Activated CD4-positive, alpha-beta memory T cell treated with anti-CD3 and anti-CD28 coated beads for 36 hours (primary cell): ENCODE data around the gene RPS18. TPM values are rescaled to one million over a fixed set of nuclear protein-coding genes. Genes with fewer than 3 reads are reported as not detected.

Source experiments
- CTCF ChIA-PET: fragments of 350-600 bp; sonication (Branson Sonifier 250); formaldehyde crosslinking; loops from one replicate; lab custom pipeline; 2021; ENCODE audit warnings: antibody characterized with exemption, inconsistent platforms; lab: Charles Lee
- POLR2A ChIA-PET: fragments of 350-600 bp; sonication (Branson Sonifier 250); formaldehyde crosslinking; loops from one replicate; lab custom pipeline; 2021; ENCODE audit warnings: antibody characterized with exemption; lab: Charles Lee
- DNase-seq: peaks from one replicate; pipeline ENCODE4 v3.0.0-alpha.2; 2020
- H3K27ac Mint-ChIP-seq: one replicate; pipeline ENCODE4 v1.8.0; 2021; ENCODE audit warnings: mixed read lengths
- H3K27me3 Mint-ChIP-seq: one replicate; pipeline ENCODE4 v1.8.0; 2021; ENCODE audit warnings: mixed read lengths
- H3K36me3 Mint-ChIP-seq: one replicate; pipeline ENCODE4 v1.8.0; 2021; ENCODE audit warnings: mixed read lengths
- H3K4me1 Mint-ChIP-seq: one replicate; pipeline ENCODE4 v1.8.0; 2021; ENCODE audit warnings: low read depth, mixed read lengths
- H3K4me3 Mint-ChIP-seq: one replicate; pipeline ENCODE4 v1.8.0; 2021; ENCODE audit warnings: mild to moderate bottlenecking, mixed read lengths
- H3K9me3 Mint-ChIP-seq: one replicate; pipeline ENCODE4 v1.8.0; 2021; ENCODE audit warnings: mixed read lengths
- intact Hi-C: fragments of 100-400 bp; cut with micrococcal nuclease; formaldehyde crosslinking; loops from one replicate; pipeline ENCODE4 v1.15.1; 2023
- microRNA-seq: library from miRNA; unstranded; fragments of <30 nt; microRNA quantifications from one replicate; pipeline ENCODE4 v1.2.0, GENCODE V29; 2022; ENCODE audit warnings: borderline number of aligned reads, borderline microRNAs expressed, borderline replicate concordance
- total RNA-seq, 2 experiments: library from RNA; stranded (reverse); gene quantifications; one replicate each; pipeline ENCODE4 v1.2.3, GENCODE V29; 2021

RPS18 gene
- total RNA-seq, 2 experiments from 2014 or later: 4,372 to 4,391 TPM

GRCh38 chr6:33324125-33324524, 52.2 kb downstream of the RPS18 start:
- H3K27ac Mint-ChIP-seq: peak overlapping the region; percentile 98
- peaks cover 41% of the 10 kb centered on the region for H3K4me1 Mint-ChIP-seq
- H3K36me3 Mint-ChIP-seq: peaks cover 31% of the 10 kb centered on the region
- intact Hi-C loops: no loop called here
- POLR2A ChIA-PET: interaction anchor here (0.9 to 1.1 kb wide), 4 partner anchors 18 to 246 kb away, joined by 3 to 5 read pairs (median 4); partner anchors contain the start of genes RGL2 and ZBTB9
- CTCF ChIA-PET: interaction anchor here (1.1 kb wide), 1 partner anchor 101 kb away, joined by 3 read pairs; no protein-coding TSS in a partner anchor
- DNase-seq: no peak
- H3K27me3 Mint-ChIP-seq: no peaks in the 10 kb centered on the region
- peak overlapping the region; percentile 89 for H3K4me3 Mint-ChIP-seq
- H3K9me3 Mint-ChIP-seq: no peaks in the 10 kb centered on the region

Small RNA genes within 50 kb of the gene (microRNA-seq; reads per million reads assigned to microRNA genes)
- gene MIR6834: not detected
- not detected for gene MIR6873

Other genes with a start within 250 kb of the RPS18 start
- gene HLA-DPA1, start 198.4 kb upstream of the RPS18 start, total RNA-seq: 10 to 100 TPM; 19.3 to 20.9 TPM
- gene HLA-DPB1, start 196.1 kb upstream of the RPS18 start, total RNA-seq: 1 to 10 TPM; 5.1 to 6.9 TPM
- gene COL11A2, start 79.6 kb upstream of the RPS18 start, total RNA-seq: 1 to 10 TPM in 1 of 2 experiments, under 1 TPM in 1; 0.69 to 1.0 TPM
- gene RXRB, start 71.4 kb upstream of the RPS18 start, total RNA-seq: 10 to 100 TPM; 40.9 to 41.4 TPM
- 10 to 100 TPM; 42.0 to 45.7 TPM for gene SLC39A7, start 71.2 kb upstream of the RPS18 start, total RNA-seq
- gene HSD17B8, start 67.4 kb upstream of the RPS18 start, total RNA-seq: 10 to 100 TPM; 35.3 to 36.1 TPM
- gene RING1, start 63.6 kb upstream of the RPS18 start, total RNA-seq: 10 to 100 TPM; 25.4 to 28.4 TPM
- gene VPS52, start 199 bp upstream of the RPS18 start, total RNA-seq: 10 to 100 TPM; 32.7 to 33.7 TPM
- gene B3GALT4, start 5.0 kb downstream of the RPS18 start, total RNA-seq: 1 to 10 TPM; 5.9 to 6.7 TPM
- 10 to 100 TPM; 59.4 to 60.7 TPM for gene WDR46, start 17.2 kb downstream of the RPS18 start, total RNA-seq
- 10 to 100 TPM; 78.5 to 90.9 TPM for gene PFDN6, start 17.5 kb downstream of the RPS18 start, total RNA-seq
- 10 to 100 TPM; 24.6 to 26.0 TPM for gene RGL2, start 26.9 kb downstream of the RPS18 start, total RNA-seq
- gene TAPBP, start 42.0 kb downstream of the RPS18 start, total RNA-seq: 100 to 1,000 TPM; 202 to 213 TPM
- 10 to 100 TPM; 11.0 to 12.1 TPM for gene ZBTB22, start 45.7 kb downstream of the RPS18 start, total RNA-seq
- 10 to 100 TPM; 60.5 to 64.1 TPM for gene DAXX, start 50.9 kb downstream of the RPS18 start, total RNA-seq
- gene KIFC1, start 119.7 kb downstream of the RPS18 start, total RNA-seq: 100 to 1,000 TPM in 1 of 2 experiments, 10 to 100 TPM in 1; 94.6 to 103 TPM
- gene PHF1, start 138.9 kb downstream of the RPS18 start, total RNA-seq: 10 to 100 TPM; 32.4 to 42.3 TPM
- 100 to 1,000 TPM; 190 to 198 TPM for gene CUTA, start 146.0 kb downstream of the RPS18 start, total RNA-seq
- 10 to 100 TPM; 34.3 to 35.8 TPM for gene SYNGAP1, start 148.0 kb downstream of the RPS18 start, total RNA-seq
- 10 to 100 TPM in 1 of 2 experiments, 1 to 10 TPM in 1; 9.7 to 10.1 TPM for gene ZBTB9, start 182.5 kb downstream of the RPS18 start, total RNA-seq